A549 (cell line): Measurements from ENCODE around the gene SSBP3. TPM values are rescaled to one million over a fixed set of nuclear protein-coding genes. Genes with fewer than 3 reads are reported as not detected.

Experiments
- ATAC-seq, 2 experiments: fragments of 200-7000 bp in 1 of 2; fragments of >200 bp in 1 of 2; cut with Nextera tagmentation in 1 of 2; cut with Tn5 transposase in 1 of 2; 3 replicates each; pipeline versions ENCODE4 v1.8.0 to v1.9.1; 2018 to 2020; ENCODE audit warnings: mild to moderate bottlenecking in 1 of 2, moderate library complexity in 1 of 2
- CTCF ChIA-PET: fragments of 300-600 bp; sonication (Branson Sonifier 250); formaldehyde crosslinking; extraction: SDS; loops from one replicate; lab custom pipeline; 2021; ENCODE audit warnings: antibody characterized with exemption, inconsistent platforms; lab: Yijun Ruan, JAX
- POLR2A ChIA-PET: fragments of 350-600 bp; formaldehyde crosslinking; extraction: SDS; loops from one replicate; lab custom pipeline; 2021; ENCODE audit warnings: antibody characterized with exemption, inconsistent platforms; lab: Yijun Ruan, JAX
- DNase-seq, 2 experiments: peaks; one replicate each; pipeline versions ENCODE4 v3.0.0 to v3.0.0-alpha.2; 2011 to 2016; ENCODE audit warnings: low read depth in 1 of 2, low spot score in 1 of 2
- FAIRE-seq: peaks from 2 replicates; lab custom pipeline; 2011; peaks lifted over from hg19 to GRCh38; lab: Jason Lieb, UNC
- H3K27ac ChIP-seq, 2 experiments: fragments of >200 bp; sonication (Bioruptor Twin); formaldehyde crosslinking; 3 replicates each; pipeline ENCODE4 v1.5.1; 2016 to 2017
- H3K4me1 ChIP-seq: fragments of >200 bp; sonication (Bioruptor Twin); formaldehyde crosslinking; 3 replicates; pipeline ENCODE4 v1.6.1; 2016
- H3K4me2 ChIP-seq: fragments of >200 bp; sonication (Bioruptor Twin); formaldehyde crosslinking; 3 replicates; pipeline ENCODE4 v1.6.1; 2016
- H3K4me3 ChIP-seq: fragments of >200 bp; sonication (Bioruptor Twin); formaldehyde crosslinking; 3 replicates; pipeline ENCODE4 v1.5.1; 2016
- H3K9me3 ChIP-seq: fragments of >200 bp; sonication (Bioruptor Twin); formaldehyde crosslinking; 3 replicates; pipeline ENCODE4 v1.6.1; 2016
- ATOH8 ChIP-seq: fragments of 250-450 bp; sonication (Bioruptor Pico); IDR thresholded peaks from 2 replicates; pipeline ENCODE4 v1.5.0; 2020; ENCODE audit warnings: low read depth, mild to moderate bottlenecking, moderate library complexity
- CBX2 ChIP-seq: fragments of 200-600 bp; sonication (generic); IDR thresholded peaks from 2 replicates; pipeline ENCODE4 v1.6.1; 2016; ENCODE audit warnings: low read depth, mild to moderate bottlenecking, borderline replicate concordance
- CHD2 ChIP-seq: fragments of 150-350 bp; IDR thresholded peaks from 2 replicates; pipeline ENCODE4 v1.6.1; 2014; ENCODE audit warnings: low read length; ENCODE audit not compliant: partially characterized antibody
- CHD4 ChIP-seq: fragments of 200-600 bp; sonication (generic); IDR thresholded peaks from 2 replicates; pipeline ENCODE4 v1.6.1; 2016; ENCODE audit warnings: antibody characterized with exemption, mild to moderate bottlenecking, borderline replicate concordance
- EHF ChIP-seq: fragments of 250-450 bp; sonication (Bioruptor Pico); IDR thresholded peaks from 2 replicates; pipeline ENCODE4 v1.5.0; 2020; ENCODE audit warnings: mild to moderate bottlenecking
- EHMT2 ChIP-seq: fragments of 200-600 bp; sonication (generic); IDR thresholded peaks from 2 replicates; pipeline ENCODE4 v1.6.1; 2016; ENCODE audit warnings: antibody characterized with exemption, low read depth, mild to moderate bottlenecking, moderate library complexity
- FOSB ChIP-seq: fragments of 250-450 bp; sonication (Bioruptor Pico); IDR thresholded peaks from 2 replicates; pipeline ENCODE4 v1.5.0; 2020; ENCODE audit warnings: mild to moderate bottlenecking, moderate library complexity
- FOXS1 ChIP-seq: fragments of 250-450 bp; sonication (Bioruptor Pico); IDR thresholded peaks from 2 replicates; pipeline ENCODE4 v1.5.0; 2020; ENCODE audit warnings: mild to moderate bottlenecking, moderate library complexity
- HEYL ChIP-seq: fragments of 250-450 bp; sonication (Bioruptor Pico); IDR thresholded peaks from 2 replicates; pipeline ENCODE4 v1.8.0; 2021; ENCODE audit warnings: mild to moderate bottlenecking, moderate library complexity
- HOXA7 ChIP-seq: fragments of 250-450 bp; sonication (Bioruptor Pico); IDR thresholded peaks from 2 replicates; pipeline ENCODE4 v1.5.0; 2020; ENCODE audit warnings: mild to moderate bottlenecking, moderate library complexity
- JUNB ChIP-seq: fragments of >200 bp; sonication (Bioruptor Twin); formaldehyde crosslinking; IDR thresholded peaks from 2 replicates; pipeline ENCODE4 v1.6.1; 2016
- KDM1A ChIP-seq: fragments of 200-600 bp; sonication (generic); IDR thresholded peaks from 2 replicates; pipeline ENCODE4 v1.6.1; 2016; ENCODE audit warnings: low read depth, mild to moderate bottlenecking
- MAX ChIP-seq: IDR thresholded peaks from 2 replicates; pipeline ENCODE4 v1.6.1; 2012
- NPAS2 ChIP-seq: fragments of 250-450 bp; sonication (Bioruptor Pico); IDR thresholded peaks from 2 replicates; pipeline ENCODE4 v1.8.0; 2022; ENCODE audit warnings: mild to moderate bottlenecking, moderate library complexity, borderline replicate concordance
- PBX3 ChIP-seq: IDR thresholded peaks from 2 replicates; pipeline ENCODE4 v1.6.1; 2012
- POLR2A ChIP-seq: IDR thresholded peaks from 2 replicates; pipeline ENCODE4 v1.6.1; 2012; ENCODE audit warnings: mild to moderate bottlenecking, low read length
- RAD21 ChIP-seq, 2 experiments: fragments of >200 bp in 1 of 2; sonication (Bioruptor Twin) in 1 of 2; formaldehyde crosslinking in 1 of 2; IDR thresholded peaks in 1 of 2; conservative IDR thresholded peaks in 1 of 2; 2 replicates in 1 of 2; 3 replicates in 1 of 2; pipeline ENCODE4 v1.6.1; 2012 to 2018; ENCODE audit warnings: inconsistent platforms in 1 of 2
- RARB ChIP-seq: fragments of 250-450 bp; sonication (Bioruptor Pico); IDR thresholded peaks from 2 replicates; pipeline ENCODE4 v1.8.0; 2021; ENCODE audit warnings: mild to moderate bottlenecking, moderate library complexity
- RCOR1 ChIP-seq: fragments of 150-350 bp; IDR thresholded peaks from 2 replicates; pipeline ENCODE4 v1.6.1; 2014; ENCODE audit warnings: antibody characterized with exemption, low read length, low read depth
- REST ChIP-seq: fragments of 200-600 bp; sonication (generic); IDR thresholded peaks from 2 replicates; pipeline ENCODE4 v1.6.1; 2016; ENCODE audit warnings: antibody characterized with exemption, mild to moderate bottlenecking, moderate library complexity
- RNF2 ChIP-seq: fragments of 200-600 bp; sonication (generic); IDR thresholded peaks from 2 replicates; pipeline ENCODE4 v1.6.1; 2016; ENCODE audit warnings: low read depth, mild to moderate bottlenecking, antibody characterized with exemption, moderate library complexity, borderline replicate concordance
- SMC3 ChIP-seq: fragments of >200 bp; sonication (Bioruptor Twin); formaldehyde crosslinking; IDR thresholded peaks from 3 replicates; pipeline ENCODE4 v1.6.1; 2018; ENCODE audit warnings: inconsistent platforms
- SREBF2 ChIP-seq: fragments of 450-650 bp; IDR thresholded peaks from 2 replicates; pipeline ENCODE4 v1.6.1; 2014; ENCODE audit warnings: mild to moderate bottlenecking, moderate library complexity
- TFCP2L1 ChIP-seq: fragments of 250-450 bp; sonication (Bioruptor Pico); IDR thresholded peaks from 2 replicates; pipeline ENCODE4 v1.5.0; 2021; ENCODE audit warnings: mild to moderate bottlenecking
- USF2 ChIP-seq: fragments of 450-650 bp; IDR thresholded peaks from 2 replicates; pipeline ENCODE4 v1.6.1; 2014; ENCODE audit warnings: antibody characterized with exemption
- ZFP36 ChIP-seq: fragments of 450-650 bp; IDR thresholded peaks from 2 replicates; pipeline ENCODE4 v1.6.1; 2014; ENCODE audit warnings: borderline replicate concordance; ENCODE audit not compliant: partially characterized antibody
- ZNF302 ChIP-seq: fragments of 250-450 bp; sonication (Bioruptor Pico); IDR thresholded peaks from 2 replicates; pipeline ENCODE4 v1.9.0; 2021; ENCODE audit warnings: inconsistent platforms, mild to moderate bottlenecking, moderate library complexity
- WGBS: methylation state at CpG from one replicate; pipeline ENCODE4 v1.1.6; 2017; ENCODE audit errors: missing lambda C conversion rate; 5-methylcytosine and 5-hydroxymethylcytosine counted together
- polyA plus RNA-seq, 4 experiments: library from polyadenylated mRNA; depleted of rRNA in 3 of 4; stranded (reverse); fragments of >200 nt; fragmentation: RNase III in 1 of 4; extraction: RNeasy Plus Mini Kit Qiagen cat#74134 plus additional on column Dnase treatment in 1 of 4; gene quantifications; 2 replicates in 3 of 4; 3 replicates in 1 of 4; pipeline ENCODE4 v1.2.3, GENCODE V29; 2011 to 2017

Gene SSBP3
- polyA plus RNA-seq, 2 of the 4 experiments (the other 2 are of a cell fraction), result 7.2 to 9.1 TPM

GRCh38 chr1:54404263-54404662, 1.9 kb downstream of the SSBP3 start:
- no peak for ATAC-seq
- H3K27ac ChIP-seq, result no peak overlapping the region
- FAIRE-seq, result no peak
- WGBS, result 90% methylated on average over 11 of the region's 11 CpGs
- no peak overlapping the region for H3K4me2 ChIP-seq
- no peaks in the 10 kb centered on the region for H3K9me3 ChIP-seq
- ChIA-PET CTCF (interaction anchor here (0.9 to 1.1 kb wide), 3 partner anchors 23 to 281 kb away, joined by 3 read pairs; no protein-coding TSS in a partner anchor), POLR2A (interaction anchor here (1.1 kb wide), 1 partner anchor 204 kb away, joined by 3 read pairs; the partner anchor contains the start of genes CYB5RL and MRPL37)
- peaks cover 16% of the 10 kb centered on the region for H3K4me1 ChIP-seq
- TF ChIP-seq RAD21 (conservative IDR thresholded peaks at IDR 0.05 in 1 of 2, IDR thresholded peaks at IDR 0.05 in 1 of 2) (no peak), SMC3 (no peak), RCOR1 (no peak), NPAS2 (CRISPR knock-in tag) (no peak), CHD4 (no peak), ZNF302 (no peak), RARB (no peak), ZFP36 (no peak), ATOH8 (CRISPR knock-in tag) (no peak), CHD2 (no peak), EHMT2 (no peak), KDM1A (no peak), POLR2A (no peak), CBX2 (no peak), HOXA7 (CRISPR knock-in tag) (no peak)
- H3K4me3 ChIP-seq, result no peak overlapping the region
- DNase-seq, result no peak

- H3K4me2 ChIP-seq, result no peak overlapping the region
- ChIA-PET CTCF (interaction anchor here (0.9 to 1.1 kb wide), 3 partner anchors 23 to 281 kb away, joined by 3 read pairs; no protein-coding TSS in a partner anchor), POLR2A (interaction anchor here (0.6 kb wide), 1 partner anchor 288 kb away, joined by 3 read pairs; no protein-coding TSS in a partner anchor)
- ATAC-seq (no peak), DNase-seq (no peak), FAIRE-seq (no peak)
- H3K4me3 ChIP-seq, result no peak overlapping the region
- no peak overlapping the region for H3K27ac ChIP-seq
- H3K9me3 ChIP-seq, result no peaks in the 10 kb centered on the region
- peaks cover 12% of the 10 kb centered on the region for H3K4me1 ChIP-seq
- TF ChIP-seq FOSB (CRISPR knock-in tag) (no peak), JUNB (no peak), RCOR1 (no peak), TFCP2L1 (CRISPR knock-in tag) (no peak), RNF2 (no peak), MAX (no peak)
- WGBS, result 91% methylated on average over 6 of the region's 10 CpGs
Observed at GRCh38 chr1:54403808-54404261, 2.4 kb downstream of the SSBP3 start.

GRCh38 chr1:54403405-54403804, 2.8 kb downstream of the SSBP3 start:
- 92% methylated on average over 9 of the region's 9 CpGs for WGBS
- no peak overlapping the region for H3K4me2 ChIP-seq
- ATAC-seq (no peak), DNase-seq (no peak), FAIRE-seq (no peak)
- H3K9me3 ChIP-seq, result no peaks in the 10 kb centered on the region
- H3K4me3 ChIP-seq, result no peak overlapping the region
- ChIA-PET CTCF (interaction anchor here (0.9 to 1.1 kb wide), 3 partner anchors 23 to 280 kb away, joined by 3 read pairs; no protein-coding TSS in a partner anchor), POLR2A (interaction anchor here (0.6 kb wide), 1 partner anchor 288 kb away, joined by 3 read pairs; no protein-coding TSS in a partner anchor)
- H3K4me1 ChIP-seq, result peaks cover 7% of the 10 kb centered on the region
- H3K27ac ChIP-seq, result no peak overlapping the region
- TF ChIP-seq SREBF2 (no peak), TFCP2L1 (CRISPR knock-in tag) (no peak), CHD2 (no peak), REST (no peak), HEYL (no peak), RCOR1 (no peak), JUNB (no peak), FOXS1 (no peak), POLR2A (no peak), ZNF302 (no peak), EHF (CRISPR knock-in tag) (no peak), ZFP36 (no peak), USF2 (no peak), PBX3 (no peak)
